Adipose tissue (tissue), 3 donors: ENCODE data around the gene PCDH9. TPM values are rescaled to one million over a fixed set of nuclear protein-coding genes. Genes with fewer than 3 reads are reported as not detected.

Experiments
- H3K27ac ChIP-seq: one replicate; pipeline ENCODE4 v1.5.1; 2013; ENCODE audit warnings: low read depth, low read length
- WGBS, 3 donors: extraction: QIAGEN DNeasy Blood & Tissue Kit; methylation state at CpG; one replicate each; pipeline ENCODE4 v1.1.7; 2013; 5-methylcytosine and 5-hydroxymethylcytosine counted together
- polyA plus RNA-seq, 3 donors: library from polyadenylated mRNA; stranded (reverse); fragments of 200-250 nt; gene quantifications; one replicate each; pipeline ENCODE4 v1.2.3, GENCODE V29; 2013
- donor health status: healthy with polysubstance abuse.
- donor health status: Bipolar disorder and iron deficiency.
- donor health status: healthy.

PCDH9 gene
- polyA plus RNA-seq, 3 donors: 0.49 to 1.7 (median 1.0) TPM

DNA sequence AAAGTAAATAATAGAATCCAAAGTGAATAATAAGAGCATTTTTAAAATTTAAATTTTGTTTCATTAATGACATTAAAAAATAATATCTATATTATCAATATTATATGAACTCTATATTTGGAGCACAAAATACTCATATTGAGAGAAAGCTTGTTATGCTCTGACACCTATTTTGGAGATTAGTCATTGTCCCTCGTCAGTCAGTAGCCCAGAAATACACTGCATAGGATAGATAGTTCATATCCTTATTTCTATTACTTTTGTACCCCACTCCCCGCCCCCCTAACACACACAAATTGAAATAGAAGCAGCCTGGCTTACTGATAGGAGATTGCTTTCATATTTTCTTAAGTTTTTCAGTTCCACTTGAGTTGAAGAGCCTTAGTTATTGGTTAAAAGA, 652.8 kb downstream of the PCDH9 start:
- no peak overlapping the region for H3K27ac ChIP-seq
- 87 to 90% (median 90%) methylated on average over 2 of the region's 2 CpGs for WGBS, 3 donors

- 66 to 94% (median 85%) methylated on average over 1 of the region's 1 CpG for WGBS, 3 donors
Measured at GRCh38 chr13:66576381-66576780, 653.8 kb downstream of the PCDH9 start.

GRCh38 chr13:66574606-66575005, 655.5 kb downstream of the PCDH9 start:
- H3K27ac ChIP-seq: no peak overlapping the region
- WGBS, 3 donors: 81 to 87% (median 82%) methylated on average over 6 of the region's 6 CpGs

More at GRCh38 chr13:66576381-66576780, 653.8 kb downstream of the PCDH9 start:
- no peak overlapping the region for H3K27ac ChIP-seq

GRCh38 chr13:66567899-66568612, 662.1 kb downstream of the PCDH9 start:
- H3K27ac ChIP-seq: no peak overlapping the region
- 79 to 94% (median 92%) methylated on average over 5 of the region's 5 CpGs for whole genome bisulfite sequencing, 3 donors

DNA sequence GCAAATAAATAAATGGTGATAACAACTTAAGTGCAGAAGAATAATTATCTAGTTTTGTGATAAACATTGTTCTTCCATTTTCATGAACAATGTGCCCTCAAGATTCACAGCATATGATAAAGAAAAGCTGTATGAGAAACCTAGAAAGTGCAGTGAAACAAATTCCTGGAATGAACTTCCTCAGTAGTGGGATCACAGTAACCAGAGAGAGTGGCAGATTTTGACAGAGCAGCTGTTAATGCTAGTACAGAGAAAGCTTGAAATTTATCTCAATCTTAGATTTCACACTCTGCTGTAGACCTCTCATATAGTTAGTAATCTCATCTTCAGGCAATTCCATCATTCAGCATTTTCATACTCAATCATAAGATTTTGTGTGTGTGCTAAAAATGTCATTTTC, 664.9 kb downstream of the PCDH9 start:
- no peak overlapping the region for H3K27ac ChIP-seq

GRCh38 chr13:66563076-66563475, 667.1 kb downstream of the PCDH9 start:
- 83 to 88% (median 86%) methylated on average over 3 of the region's 3 CpGs for WGBS, 3 donors
- no peak overlapping the region for H3K27ac ChIP-seq

- 75 to 78% (median 76%) methylated on average over 5 of the region's 5 CpGs for WGBS, 3 donors
- H3K27ac ChIP-seq: no peak overlapping the region
Measured at GRCh38 chr13:66562054-66562453, 668.1 kb downstream of the PCDH9 start.

GRCh38 chr13:66560991-66561390, 669.1 kb downstream of the PCDH9 start:
- H3K27ac ChIP-seq: no peak overlapping the region
- 95 to 100% (median 96%) methylated on average over 26 of the region's 26 CpGs for WGBS, 3 donors

- 38 to 64% (median 61%) methylated on average over 3 of the region's 3 CpGs for WGBS, 3 donors
- no peak overlapping the region for H3K27ac ChIP-seq
Measured at GRCh38 chr13:66560189-66560588, 669.9 kb downstream of the PCDH9 start.

DNA sequence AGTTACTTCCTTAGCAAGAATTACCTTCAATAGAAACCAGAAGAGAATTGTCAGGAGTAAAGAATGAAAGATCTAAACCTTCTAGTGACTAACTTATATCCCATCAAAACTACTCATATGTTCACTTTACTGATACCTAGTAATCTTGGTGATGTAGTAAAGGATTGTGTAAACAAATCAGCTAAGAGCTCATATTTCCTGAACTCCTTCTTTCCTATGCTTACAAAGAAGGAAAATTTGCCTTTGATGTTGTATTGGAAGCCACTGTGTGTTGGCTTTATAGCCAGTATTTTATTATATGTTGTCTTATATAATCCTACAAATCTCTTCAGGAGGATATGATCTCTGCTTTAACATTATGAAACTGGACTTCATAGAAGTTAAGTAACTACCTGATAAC, 671.0 kb downstream of the PCDH9 start:
- H3K27ac ChIP-seq: no peak overlapping the region

DNA sequence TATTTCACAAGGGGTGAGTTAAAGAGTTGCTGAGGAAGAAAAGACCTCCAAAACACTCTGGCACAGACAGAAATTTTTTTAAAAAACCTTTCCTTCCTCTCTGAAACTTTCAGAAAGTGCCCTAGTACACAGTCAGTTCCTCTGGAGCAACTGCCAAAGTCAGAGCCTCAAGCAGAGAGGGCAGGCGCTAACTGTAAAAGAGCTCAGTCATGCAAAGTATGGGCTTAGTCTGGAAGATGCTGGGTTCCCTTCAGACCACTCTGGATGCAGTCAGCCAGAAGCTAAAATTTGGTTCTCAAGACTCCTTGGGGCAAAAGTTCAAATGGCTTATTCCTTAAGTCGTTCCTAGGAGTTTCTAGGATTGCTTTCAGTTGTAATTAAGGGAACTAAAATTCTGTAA, 671.6 kb downstream of the PCDH9 start:
- WGBS, 3 donors: 54 to 84% (median 60%) methylated on average over 2 of the region's 2 CpGs
- no peak overlapping the region for H3K27ac ChIP-seq

GRCh38 chr13:66557357-66557756, 672.8 kb downstream of the PCDH9 start:
- 83 to 86% (median 85%) methylated on average over 3 of the region's 3 CpGs for WGBS, 3 donors

GRCh38 chr13:66556306-66556705, 673.8 kb downstream of the PCDH9 start:
- H3K27ac ChIP-seq: no peak overlapping the region

More at GRCh38 chr13:66557357-66557756, 672.8 kb downstream of the PCDH9 start:
- no peak overlapping the region for H3K27ac ChIP-seq

GRCh38 chr13:66553391-66553790, 676.7 kb downstream of the PCDH9 start:
- no peak overlapping the region for H3K27ac ChIP-seq
- 88 to 91% (median 90%) methylated on average over 2 of the region's 2 CpGs for WGBS, 3 donors

DNA sequence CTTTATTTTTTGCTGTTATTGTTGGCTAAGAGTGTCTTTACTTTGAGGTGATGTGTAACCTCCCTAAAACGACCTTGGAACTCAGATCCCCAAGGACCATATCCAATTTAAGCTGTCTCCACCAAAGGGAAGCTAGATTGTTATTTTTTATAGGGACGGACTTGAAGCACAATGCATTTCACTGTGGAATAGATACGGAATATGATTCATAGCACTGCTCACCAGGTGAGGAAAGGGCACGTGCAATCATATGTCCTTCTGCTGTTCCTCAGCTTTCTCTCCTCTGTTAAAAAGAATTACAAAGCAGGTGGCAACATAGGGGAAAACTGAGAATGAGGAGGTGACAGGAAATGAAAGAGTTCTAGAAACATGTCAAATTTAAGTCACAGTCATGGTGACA, 679.0 kb downstream of the PCDH9 start:
- WGBS, 3 donors: 66 to 75% (median 73%) methylated on average over 4 of the region's 4 CpGs
- no peak overlapping the region for H3K27ac ChIP-seq

GRCh38 chr13:66547685-66548084, 682.5 kb downstream of the PCDH9 start:
- WGBS, 3 donors: 94 to 99% (median 96%) methylated on average over 4 of the region's 4 CpGs
- H3K27ac ChIP-seq: no peak overlapping the region

- no peak overlapping the region for H3K27ac ChIP-seq
- WGBS, 3 donors: 77 to 90% (median 79%) methylated on average over 2 of the region's 2 CpGs
Measured at GRCh38 chr13:66546534-66547379, 683.4 kb downstream of the PCDH9 start.

DNA sequence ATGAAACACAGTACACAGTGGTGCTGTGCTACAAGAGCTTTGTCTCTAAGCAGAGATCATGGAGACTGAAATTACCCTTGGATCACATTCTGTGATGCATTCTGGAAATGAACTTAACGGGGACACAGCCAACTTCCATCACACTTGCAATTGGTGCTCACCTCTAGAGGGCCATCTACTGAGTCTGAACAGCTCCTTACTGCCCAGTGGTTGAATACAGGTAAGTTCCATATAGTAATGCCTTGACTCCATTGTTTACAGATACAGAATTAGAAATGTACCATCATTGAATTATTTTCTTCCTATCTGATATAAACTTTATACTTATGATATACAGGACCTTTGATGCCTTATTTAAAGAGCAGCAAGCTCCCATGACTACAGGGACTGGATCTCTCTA, 686.4 kb downstream of the PCDH9 start:
- 56 to 72% (median 66%) methylated on average over 1 of the region's 1 CpG for WGBS, 3 donors
- no peak overlapping the region for H3K27ac ChIP-seq

DNA sequence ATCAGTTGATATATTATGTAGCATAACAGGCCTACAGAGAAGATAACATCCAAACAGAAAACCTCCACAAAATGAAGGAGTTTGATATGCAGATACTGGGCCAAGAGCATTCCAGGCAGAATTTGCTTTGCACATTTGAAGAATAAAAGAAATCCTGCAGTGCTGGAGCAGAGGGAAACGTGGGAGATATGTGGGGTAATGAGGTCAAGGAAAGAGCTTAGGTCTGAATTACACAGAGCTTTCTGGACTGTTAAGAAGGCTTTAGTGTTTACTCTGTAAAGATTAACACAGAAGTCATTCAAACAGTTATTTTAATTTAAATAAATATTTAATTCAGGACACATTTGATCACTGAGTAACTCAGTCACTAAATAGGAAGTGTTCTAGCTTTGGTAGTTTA, 692.7 kb downstream of the PCDH9 start:
- no peak overlapping the region for H3K27ac ChIP-seq
- 17 to 63% (median 61%) methylated on average over 1 of the region's 1 CpG for WGBS, 3 donors

DNA sequence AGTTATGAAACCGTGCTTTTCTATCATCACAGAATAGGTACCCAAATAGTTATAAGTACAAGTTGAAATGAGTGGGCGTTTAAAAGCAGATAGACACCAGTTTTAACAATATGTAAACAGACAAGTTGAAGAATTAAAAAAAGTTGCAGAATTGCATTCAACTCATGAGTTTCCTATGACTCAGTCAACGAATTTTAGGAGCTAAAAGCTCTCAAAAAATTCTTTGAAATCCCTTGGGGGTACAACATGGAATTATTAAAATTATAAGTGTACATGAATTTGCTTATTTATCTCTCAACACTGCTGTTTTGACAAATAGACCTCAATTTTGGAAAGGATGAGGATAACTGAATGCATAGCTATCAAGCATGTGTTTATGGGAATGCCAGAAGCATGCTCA, 693.4 kb downstream of the PCDH9 start:
- no peak overlapping the region for H3K27ac ChIP-seq
- WGBS, 3 donors: 72 to 76% (median 72%) methylated on average over 3 of the region's 3 CpGs
